HepG2 (cell line): ENCODE measurements around the gene DQX1. TPM values are rescaled to one million over a fixed set of nuclear protein-coding genes. Genes with fewer than 3 reads are reported as not detected.

Experiments
- ELF3 ChIP-seq: IDR thresholded peaks from 2 replicates; pipeline ENCODE4 v1.6.1; 2016; ENCODE audit warnings: missing genetic modification reagents, missing compliant biosample characterization
- FOXK1 ChIP-seq: sonication (generic); formaldehyde crosslinking; IDR thresholded peaks from 2 replicates; pipeline ENCODE4 v1.4.0; 2020; ENCODE audit warnings: low read depth, missing genetic modification reagents, borderline replicate concordance
- HOXD1 ChIP-seq: sonication (generic); formaldehyde crosslinking; IDR thresholded peaks from 2 replicates; pipeline ENCODE4 v1.5.0; 2020; ENCODE audit warnings: missing genetic modification reagents
- JUN ChIP-seq: sonication (generic); formaldehyde crosslinking; IDR thresholded peaks from 2 replicates; pipeline ENCODE4 v1.4.0; 2020; ENCODE audit warnings: mild to moderate bottlenecking, missing genetic modification reagents
- KAT2B ChIP-seq: fragments of 150-350 bp; IDR thresholded peaks from 2 replicates; pipeline ENCODE4 v1.6.1; 2014; ENCODE audit warnings: low read depth, low read length, borderline replicate concordance
- KDM2A ChIP-seq: sonication (generic); formaldehyde crosslinking; IDR thresholded peaks from 2 replicates; pipeline ENCODE4 v1.4.0; 2020; ENCODE audit warnings: low read depth, missing genetic modification reagents, borderline replicate concordance
- KLF12 ChIP-seq: sonication (generic); formaldehyde crosslinking; IDR thresholded peaks from 2 replicates; pipeline ENCODE4 v1.4.0; 2020; ENCODE audit warnings: missing genetic modification reagents, borderline replicate concordance
- KLF13 ChIP-seq: sonication (generic); formaldehyde crosslinking; IDR thresholded peaks from 2 replicates; pipeline ENCODE4 v1.4.0; 2020; ENCODE audit warnings: mild to moderate bottlenecking, missing genetic modification reagents
- ONECUT2 ChIP-seq: sonication (generic); formaldehyde crosslinking; IDR thresholded peaks from 2 replicates; pipeline ENCODE4 v1.4.0; 2020; ENCODE audit warnings: missing genetic modification reagents
- RFXANK ChIP-seq: IDR thresholded peaks from 2 replicates; pipeline ENCODE4 v1.6.1; 2016
- SALL1 ChIP-seq: sonication (generic); formaldehyde crosslinking; IDR thresholded peaks from 2 replicates; pipeline ENCODE4 v1.8.0; 2022; ENCODE audit warnings: mild to moderate bottlenecking, missing genetic modification reagents
- SATB2 ChIP-seq: sonication (generic); formaldehyde crosslinking; IDR thresholded peaks from 2 replicates; pipeline ENCODE4 v1.5.0; 2020; ENCODE audit warnings: missing genetic modification reagents
- SNRNP70 ChIP-seq: fragments of 200-400 bp; formaldehyde crosslinking; IDR thresholded peaks from 2 replicates; pipeline ENCODE4 v1.6.1; 2017; ENCODE audit warnings: mild to moderate bottlenecking, low read depth, low read length, moderate library complexity
- SOX5 ChIP-seq: IDR thresholded peaks from 2 replicates; pipeline ENCODE4 v1.6.1; 2016; ENCODE audit warnings: borderline replicate concordance
- SPEN ChIP-seq: sonication (generic); formaldehyde crosslinking; IDR thresholded peaks from 2 replicates; pipeline ENCODE4 v1.5.1; 2020; ENCODE audit warnings: low read depth, mild to moderate bottlenecking, missing genetic modification reagents
- U2AF2 ChIP-seq: fragments of 200-400 bp; formaldehyde crosslinking; IDR thresholded peaks from 2 replicates; pipeline ENCODE4 v1.6.1; 2017; ENCODE audit warnings: low read depth, mild to moderate bottlenecking, low read length
- ZBTB7A ChIP-seq: sonication (generic); formaldehyde crosslinking; IDR thresholded peaks from 2 replicates; pipeline ENCODE4 v1.8.0; 2022; ENCODE audit warnings: mild to moderate bottlenecking, missing genetic modification reagents
- ZNF337 ChIP-seq: sonication (generic); formaldehyde crosslinking; IDR thresholded peaks from 2 replicates; pipeline ENCODE4 v1.5.1; 2020; ENCODE audit warnings: missing genetic modification reagents, low read depth, mild to moderate bottlenecking, borderline replicate concordance
- ZNF510 ChIP-seq: sonication (generic); formaldehyde crosslinking; IDR thresholded peaks from 2 replicates; pipeline ENCODE4 v1.4.0; 2020; ENCODE audit warnings: low read depth, mild to moderate bottlenecking, missing genetic modification reagents
- ZNF549 ChIP-seq: sonication (generic); formaldehyde crosslinking; IDR thresholded peaks from 2 replicates; pipeline ENCODE4 v1.5.0; 2020; ENCODE audit warnings: missing genetic modification reagents
- ZNF724P ChIP-seq: sonication (generic); formaldehyde crosslinking; IDR thresholded peaks from 2 replicates; pipeline ENCODE4 v1.8.0; 2022; ENCODE audit warnings: missing genetic modification reagents, borderline replicate concordance
- ZNF773 ChIP-seq: sonication (generic); formaldehyde crosslinking; IDR thresholded peaks from 2 replicates; pipeline ENCODE4 v1.4.0; 2020; ENCODE audit warnings: missing genetic modification reagents, borderline replicate concordance
- polyA plus RNA-seq, 8 experiments: library from polyadenylated mRNA; depleted of rRNA in 3 of 8; stranded (reverse) in 7 of 8; unstranded in 1 of 8; fragments of >200 nt; fragmentation: Illumina TruSeq in 4 of 8; extraction: Trizol in 4 of 8; gene quantifications; 2 replicates each; pipeline versions ENCODE4 v1.2.1 to v1.2.3, GENCODE V29; 2011 to 2016; ENCODE audit warnings: low read depth in 4 of 8, missing spikeins in 1 of 8, mixed read lengths in 1 of 8; ENCODE audit not compliant: insufficient read depth in 1 of 8
- total RNA-seq, 5 experiments: library from RNA; depleted of rRNA; stranded (reverse); fragments of >200 nt; fragmentation: Illumina TruSeq; extraction: Trizol; gene quantifications; 2 replicates each; pipeline ENCODE4 v1.2.3, GENCODE V29; 2016; ENCODE audit warnings: low read depth in 1 of 5
- TF ChIP-seq, protein P1 (sequence below): sonication (generic); formaldehyde crosslinking; IDR thresholded peaks from 2 replicates; pipeline ENCODE4 v1.4.0; 2020; ENCODE audit warnings: mild to moderate bottlenecking, missing genetic modification reagents
- TF ChIP-seq, protein P2 (sequence below): sonication (generic); formaldehyde crosslinking; IDR thresholded peaks from 2 replicates; pipeline ENCODE4 v1.4.0; 2020; ENCODE audit warnings: missing genetic modification reagents, low read depth, mild to moderate bottlenecking, borderline replicate concordance
- TF ChIP-seq, protein P3 (sequence below): IDR thresholded peaks from 2 replicates; pipeline ENCODE4 v1.6.1; 2018; ENCODE audit warnings: missing genetic modification reagents, mild to moderate bottlenecking, missing compliant biosample characterization

The DQX1 gene
- total and polyA plus RNA-seq, 2 of the 13 experiments (the other 11 are each of a cell fraction or from before 2014, with no cell fraction given) = 27.6 to 89.8 TPM

DNA sequence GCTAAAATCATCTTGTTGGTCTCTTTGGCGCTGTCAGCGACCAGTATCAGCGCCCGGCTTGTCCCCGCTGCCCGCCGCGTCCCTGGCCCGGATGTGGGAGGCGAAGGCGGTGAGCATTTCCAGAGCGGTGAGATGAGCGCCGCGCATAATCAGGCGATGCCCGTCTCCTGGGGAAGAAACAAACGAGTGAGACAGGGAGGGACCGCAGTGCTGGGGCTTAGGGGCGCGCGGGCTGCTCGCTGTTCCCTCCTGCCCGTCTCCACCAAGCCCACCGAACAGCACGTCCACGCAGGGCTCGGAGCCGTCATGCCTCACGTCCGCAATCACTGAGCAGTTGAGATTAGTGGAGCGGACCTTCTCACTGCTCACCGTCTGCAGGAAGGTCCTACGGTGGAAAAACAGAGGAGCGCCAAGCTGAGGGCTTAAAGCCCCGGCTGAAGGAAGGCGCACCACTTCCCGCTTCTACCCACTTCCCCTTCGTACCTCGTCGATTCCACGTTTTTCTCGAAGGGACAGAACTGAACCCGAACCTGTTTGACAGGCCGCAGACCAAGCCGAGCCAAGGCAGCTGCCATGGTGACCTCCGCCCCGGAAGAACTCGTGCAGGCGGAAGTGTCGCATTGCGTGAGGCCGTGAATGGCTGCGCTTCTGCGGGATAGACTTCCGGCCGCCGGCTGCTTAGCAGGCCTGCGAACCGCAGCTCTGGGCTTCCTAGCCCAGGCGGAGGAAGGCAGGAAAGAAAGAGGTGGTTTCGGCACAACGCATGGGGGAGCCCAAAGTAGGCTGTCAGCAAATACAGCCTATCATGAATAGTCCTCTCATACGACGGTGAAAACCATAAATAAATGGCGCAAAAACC, 53.7 kb downstream of the DQX1 start, which contains the start of gene MRPL53 (continued):
- no peak for TF ChIP-seq SNRNP70
- 0 out of 2 replicates have a peak, but pooled peaks have one; percentile 42 for TF ChIP-seq HOXD1
- TF ChIP-seq SPEN (CRISPR knock-in tag) = peak; percentile 94
- TF ChIP-seq SALL1 (CRISPR knock-in tag) = peak; percentile 96
- no peak for TF ChIP-seq ZBTB7A (CRISPR knock-in tag)
- TF ChIP-seq SATB2 = 0 out of 2 replicates have a peak, but pooled peaks have one; percentile 52
- TF ChIP-seq RFXANK (CRISPR knock-in tag) = 0 out of 2 replicates have a peak, but pooled peaks have one; percentile 61
- peak; percentile 27; the same call in 1 of the 2 replicates for TF ChIP-seq ZNF773 (CRISPR knock-in tag)
- TF ChIP-seq KDM2A = peak; percentile 100
- TF ChIP-seq ZNF337 (CRISPR knock-in tag) = peak; percentile 94; the same call in 1 of the 2 replicates
- TF ChIP-seq FOXK1 (CRISPR knock-in tag) = peak; percentile 86; the same call in 1 of the 2 replicates
- TF ChIP-seq ZNF549 (CRISPR knock-in tag) = no peak
- TF ChIP-seq, protein P1, sequence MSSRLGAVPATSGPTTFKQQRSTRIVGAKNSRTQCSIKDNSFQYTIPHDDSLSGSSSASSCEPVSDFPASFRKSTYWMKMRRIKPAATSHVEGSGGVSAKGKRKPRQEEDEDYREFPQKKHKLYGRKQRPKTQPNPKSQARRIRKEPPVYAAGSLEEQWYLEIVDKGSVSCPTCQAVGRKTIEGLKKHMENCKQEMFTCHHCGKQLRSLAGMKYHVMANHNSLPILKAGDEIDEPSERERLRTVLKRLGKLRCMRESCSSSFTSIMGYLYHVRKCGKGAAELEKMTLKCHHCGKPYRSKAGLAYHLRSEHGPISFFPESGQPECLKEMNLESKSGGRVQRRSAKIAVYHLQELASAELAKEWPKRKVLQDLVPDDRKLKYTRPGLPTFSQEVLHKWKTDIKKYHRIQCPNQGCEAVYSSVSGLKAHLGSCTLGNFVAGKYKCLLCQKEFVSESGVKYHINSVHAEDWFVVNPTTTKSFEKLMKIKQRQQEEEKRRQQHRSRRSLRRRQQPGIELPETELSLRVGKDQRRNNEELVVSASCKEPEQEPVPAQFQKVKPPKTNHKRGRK = peak; percentile 0; the same call in 1 of the 2 replicates
- TF ChIP-seq, protein P2, sequence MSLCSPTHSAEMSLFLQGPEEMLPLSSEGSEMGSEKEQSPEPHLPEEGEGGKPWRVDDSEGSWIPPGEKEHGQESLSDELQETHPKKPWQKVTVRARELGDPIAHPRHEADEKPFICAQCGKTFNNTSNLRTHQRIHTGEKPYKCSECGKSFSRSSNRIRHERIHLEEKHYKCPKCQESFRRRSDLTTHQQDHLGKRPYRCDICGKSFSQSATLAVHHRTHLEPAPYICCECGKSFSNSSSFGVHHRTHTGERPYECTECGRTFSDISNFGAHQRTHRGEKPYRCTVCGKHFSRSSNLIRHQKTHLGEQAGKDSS (CRISPR knock-in tag) = peak; percentile 91; the same call in 1 of the 2 replicates
- TF ChIP-seq KLF12 (CRISPR knock-in tag) = peak; percentile 54; the same call in 1 of the 2 replicates
- TF ChIP-seq JUN (CRISPR knock-in tag) = peak; percentile 21; the same call in 1 of the 2 replicates
- 0 out of 2 replicates have a peak, but pooled peaks have one; percentile 44 for TF ChIP-seq SOX5 (CRISPR knock-in tag)
- peak; percentile 85 for TF ChIP-seq ELF3
- TF ChIP-seq ZNF724P (CRISPR knock-in tag) = peak; percentile 88; the same call in 1 of the 2 replicates
- TF ChIP-seq, protein P3, sequence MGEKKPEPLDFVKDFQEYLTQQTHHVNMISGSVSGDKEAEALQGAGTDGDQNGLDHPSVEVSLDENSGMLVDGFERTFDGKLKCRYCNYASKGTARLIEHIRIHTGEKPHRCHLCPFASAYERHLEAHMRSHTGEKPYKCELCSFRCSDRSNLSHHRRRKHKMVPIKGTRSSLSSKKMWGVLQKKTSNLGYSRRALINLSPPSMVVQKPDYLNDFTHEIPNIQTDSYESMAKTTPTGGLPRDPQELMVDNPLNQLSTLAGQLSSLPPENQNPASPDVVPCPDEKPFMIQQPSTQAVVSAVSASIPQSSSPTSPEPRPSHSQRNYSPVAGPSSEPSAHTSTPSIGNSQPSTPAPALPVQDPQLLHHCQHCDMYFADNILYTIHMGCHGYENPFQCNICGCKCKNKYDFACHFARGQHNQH (CRISPR knock-in tag) = peak; percentile 96
- TF ChIP-seq U2AF2 = no peak; the same call in 1 of the 2 replicates
- no peak for TF ChIP-seq KAT2B
- TF ChIP-seq KLF13 (CRISPR knock-in tag) = no peak; the same call in none of the 2 replicates
- peak; percentile 89 for TF ChIP-seq ZNF510 (CRISPR knock-in tag)
- no peak for TF ChIP-seq ONECUT2 (CRISPR knock-in tag)
